CD4-positive, alpha-beta T cell treated with Interleukin-10 for 1 hour (primary cell): ENCODE measurements around the gene PRC1.
"Not testable (repeated sequence)": the region's sequence is repeated elsewhere in the genome, so short reads cannot be mapped to it uniquely, and the experiment has no call there.

Source experiments
- DNase-seq: peaks from one replicate; pipeline ENCODE4 v3.0.0-alpha.2; 2020

The PRC1 gene

DNA sequence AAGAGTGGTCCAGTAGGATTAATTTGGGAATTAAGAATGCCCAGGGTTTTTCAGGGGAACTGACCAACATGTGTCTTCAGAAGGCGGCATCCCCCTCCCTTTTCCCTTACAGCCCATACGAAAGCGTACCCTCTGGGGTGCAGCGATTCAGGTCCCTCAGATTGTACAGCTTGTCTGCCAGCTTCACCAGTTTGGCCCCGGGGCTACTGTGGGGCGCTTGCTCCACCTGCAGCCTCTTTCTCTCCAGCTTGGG, 62.8 kb downstream of the PRC1 start:
- no peak for DNase-seq

- no peak for DNase-seq
These were observed 63.3 kb downstream of the PRC1 start for GRCh38 chr15:90930861-90931574.

GRCh38 chr15:90929246-90930019, 64.9 kb downstream of the PRC1 start:
- DNase-seq: no peak

DNA sequence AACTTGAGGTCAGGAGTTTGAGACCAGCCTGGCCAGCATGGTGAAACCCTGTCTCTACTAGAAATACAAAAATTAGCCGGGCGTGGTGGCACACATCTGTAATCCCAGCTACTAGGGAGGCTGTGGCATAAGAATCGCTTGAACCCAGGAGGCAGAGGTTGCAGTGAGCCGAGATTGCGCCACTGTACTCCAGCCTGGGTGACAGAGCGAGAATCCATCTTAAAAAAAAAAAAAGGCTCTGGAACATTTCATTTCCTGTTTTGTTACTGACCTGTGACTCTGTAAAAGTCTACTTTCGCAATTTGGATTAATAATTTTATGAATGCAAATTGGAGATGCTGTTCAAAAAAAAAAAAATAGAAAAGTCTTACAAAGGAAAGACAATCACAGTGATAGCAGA, 66.2 kb downstream of the PRC1 start:
- DNase-seq: not testable (repeated sequence)

DNA sequence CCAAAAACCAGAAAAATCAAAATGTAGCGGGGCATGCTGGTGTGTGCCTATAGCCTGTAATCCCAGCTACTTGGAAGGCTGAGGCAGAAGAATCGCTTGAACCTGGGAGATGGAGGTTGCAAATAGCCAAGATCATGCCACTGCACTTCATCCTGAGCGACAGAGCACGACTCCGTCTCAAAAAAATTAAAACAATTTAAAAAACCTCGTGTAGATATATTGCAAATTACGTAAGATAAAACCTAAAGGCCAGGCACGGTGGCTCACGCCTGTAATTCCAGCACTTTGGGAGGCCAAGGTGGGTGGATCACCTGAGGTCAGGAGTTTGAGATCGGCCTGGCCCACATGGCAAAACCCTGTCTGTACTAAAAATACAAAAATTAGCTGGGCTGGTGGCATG, 67.6 kb downstream of the PRC1 start:
- DNase-seq: not testable (repeated sequence)

DNA sequence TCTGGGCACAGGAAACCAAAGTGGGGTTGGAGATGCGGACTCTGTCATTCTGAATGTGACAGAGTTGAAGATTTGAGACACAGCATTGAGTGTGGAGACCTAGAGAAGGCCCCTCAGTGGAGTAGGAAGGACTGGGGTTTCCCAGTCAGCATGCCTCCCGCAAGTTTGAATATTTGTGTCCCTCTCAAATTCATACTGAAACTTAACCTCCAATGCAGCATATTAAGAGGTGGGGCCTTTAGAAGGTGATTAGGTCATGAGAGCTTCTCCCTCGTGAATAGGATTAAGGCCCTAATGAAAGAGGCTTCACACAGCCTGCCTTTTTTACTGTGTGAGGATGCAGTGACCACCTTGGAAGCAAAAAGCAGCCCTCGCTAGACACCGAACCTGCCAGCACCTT, 70.0 kb downstream of the PRC1 start:
- DNase-seq: no peak

GRCh38 chr15:90922712-90923322, 71.5 kb downstream of the PRC1 start:
- not testable (repeated sequence) for DNase-seq

DNA sequence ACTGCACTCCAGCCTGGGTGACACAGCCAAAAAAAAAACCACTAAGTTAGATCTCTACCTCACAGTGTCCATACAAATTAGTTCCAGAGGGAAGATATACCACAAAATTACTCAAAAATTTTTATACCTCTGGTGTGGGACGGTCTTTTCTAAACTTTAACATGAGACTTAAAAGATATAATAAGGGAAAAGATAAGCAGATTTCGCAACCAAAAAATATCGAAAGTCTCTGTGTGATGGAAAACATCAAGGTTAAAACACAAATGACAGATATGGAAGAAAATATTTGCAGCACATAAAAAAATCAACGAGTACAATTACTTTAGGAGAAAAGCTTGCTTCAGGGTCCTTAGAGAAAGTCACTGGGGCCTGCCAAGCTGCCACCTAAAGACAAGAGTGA, 72.4 kb downstream of the PRC1 start:
- DNase-seq: no peak

DNA sequence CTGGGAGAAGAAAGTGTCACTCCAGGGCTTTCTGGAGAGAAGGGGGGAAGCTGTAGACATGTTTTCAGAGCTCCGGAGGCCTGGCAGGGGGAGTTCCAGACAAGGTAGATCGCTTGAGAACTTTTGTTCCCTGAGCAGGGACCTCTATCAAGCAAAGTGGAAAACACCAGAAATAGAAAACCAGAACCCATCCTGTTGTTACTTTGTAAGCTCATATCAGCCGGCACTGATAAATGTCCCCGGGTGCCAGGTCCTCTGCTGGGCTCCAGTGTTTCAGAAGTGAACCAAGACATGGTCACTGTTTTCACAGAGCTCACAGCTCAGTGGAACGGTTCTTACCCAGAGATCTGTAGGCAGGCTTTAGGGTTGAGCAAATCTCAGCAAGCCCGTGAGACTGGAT, 75.5 kb downstream of the PRC1 start:
- no peak for DNase-seq

DNA sequence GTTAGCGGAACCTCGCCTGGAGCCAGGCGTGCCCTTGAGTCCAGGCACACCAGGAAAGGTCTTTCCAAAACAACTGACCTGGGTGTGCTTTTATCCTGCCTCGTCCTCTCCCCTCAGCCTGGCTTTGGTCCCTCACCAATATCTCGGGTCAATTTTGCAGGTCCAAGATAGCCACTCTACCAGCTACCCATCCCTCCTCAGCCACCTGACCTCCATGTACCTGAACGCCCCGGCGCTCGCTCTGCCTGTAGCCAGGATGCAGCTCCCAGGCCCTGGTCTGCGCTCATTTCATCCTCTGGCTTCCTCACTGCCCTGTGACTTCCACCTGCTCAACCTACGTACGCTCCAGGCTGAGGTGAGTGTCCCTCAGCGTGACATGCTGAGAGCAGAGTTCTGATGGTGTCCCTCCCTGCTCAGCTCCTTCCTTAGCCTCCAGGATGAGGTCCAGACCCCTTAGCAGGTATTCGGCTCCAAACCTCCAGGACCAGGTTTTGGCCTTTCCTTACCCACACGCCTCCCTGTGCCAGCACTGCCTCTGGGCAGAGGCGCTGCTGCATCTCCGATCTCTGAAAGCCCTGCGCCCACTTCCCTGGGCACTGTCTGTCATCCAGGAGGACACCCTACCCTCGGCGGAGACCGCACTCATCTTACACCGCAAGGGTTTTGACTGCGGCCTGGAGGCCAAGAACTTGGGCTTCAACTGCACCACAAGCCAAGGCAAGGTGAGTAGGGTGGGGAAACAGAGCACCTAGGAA, 76.1 kb downstream of the PRC1 start:
- DNase-seq: no peak

- DNase-seq: no peak
These were observed 76.8 kb downstream of the PRC1 start for GRCh38 chr15:90917569-90917968.

- DNase-seq: no peak
These were observed 77.9 kb downstream of the PRC1 start for GRCh38 chr15:90916461-90916860.
